Measurements from ENCODE around the gene PIP4K2C.
"Not testable (repeated sequence)": the region's sequence is repeated elsewhere in the genome, so short reads cannot be mapped to it uniquely, and the experiment has no call there.

The PIP4K2C gene

GRCh38 chr12:57611108-57611826 lies 20.3 kb downstream of the PIP4K2C start, which contains the start of gene ARHGEF25:
Gene ARHGEF25 (plus strand): TSS chr12:57611435. CDS start chr12:57611895, 460 bp downstream.
- DNase-seq: peak; percentile 37

DNA sequence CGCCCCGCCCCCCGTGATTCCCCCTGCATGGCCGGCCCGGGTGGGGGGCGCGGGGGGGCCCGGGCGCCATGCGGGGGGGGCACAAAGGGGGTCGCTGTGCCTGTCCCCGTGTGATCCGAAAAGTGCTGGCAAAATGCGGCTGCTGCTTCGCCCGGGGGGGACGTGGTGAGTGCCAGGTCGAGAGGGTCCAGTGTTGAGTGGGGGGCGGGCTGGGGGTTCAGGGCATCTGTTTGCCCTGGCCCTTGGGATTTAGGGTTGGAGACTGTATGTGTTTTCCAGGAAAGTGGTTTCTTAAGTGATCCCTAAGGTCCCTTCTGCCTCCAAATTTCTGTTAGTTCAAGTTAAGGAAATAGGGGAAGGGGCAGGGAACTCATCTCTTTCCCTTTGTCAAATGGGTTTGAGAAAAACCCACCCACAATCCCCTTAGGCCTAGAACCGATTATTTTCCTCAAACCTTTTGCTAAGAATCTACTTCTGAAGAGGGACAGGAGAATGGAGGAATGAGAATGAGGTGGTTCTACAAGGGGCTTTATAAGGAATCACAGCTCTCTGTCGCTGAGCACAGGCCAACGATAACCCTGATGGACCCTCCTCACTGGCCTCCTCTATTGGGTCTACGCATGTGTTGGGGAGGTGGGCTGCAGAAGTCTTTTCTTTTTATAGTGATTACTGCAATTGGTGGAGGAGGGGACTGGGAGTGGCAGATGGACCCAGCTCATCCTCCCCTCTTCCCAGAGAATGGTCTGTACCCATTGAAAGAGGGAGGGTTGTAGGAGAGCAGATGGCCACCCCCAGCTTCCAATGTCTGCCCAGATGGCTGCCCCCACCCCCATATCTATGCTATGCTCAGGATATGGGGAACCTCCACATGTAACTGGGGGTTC lies 21.1 kb downstream of the PIP4K2C start:
- DNase-seq: no peak

DNA sequence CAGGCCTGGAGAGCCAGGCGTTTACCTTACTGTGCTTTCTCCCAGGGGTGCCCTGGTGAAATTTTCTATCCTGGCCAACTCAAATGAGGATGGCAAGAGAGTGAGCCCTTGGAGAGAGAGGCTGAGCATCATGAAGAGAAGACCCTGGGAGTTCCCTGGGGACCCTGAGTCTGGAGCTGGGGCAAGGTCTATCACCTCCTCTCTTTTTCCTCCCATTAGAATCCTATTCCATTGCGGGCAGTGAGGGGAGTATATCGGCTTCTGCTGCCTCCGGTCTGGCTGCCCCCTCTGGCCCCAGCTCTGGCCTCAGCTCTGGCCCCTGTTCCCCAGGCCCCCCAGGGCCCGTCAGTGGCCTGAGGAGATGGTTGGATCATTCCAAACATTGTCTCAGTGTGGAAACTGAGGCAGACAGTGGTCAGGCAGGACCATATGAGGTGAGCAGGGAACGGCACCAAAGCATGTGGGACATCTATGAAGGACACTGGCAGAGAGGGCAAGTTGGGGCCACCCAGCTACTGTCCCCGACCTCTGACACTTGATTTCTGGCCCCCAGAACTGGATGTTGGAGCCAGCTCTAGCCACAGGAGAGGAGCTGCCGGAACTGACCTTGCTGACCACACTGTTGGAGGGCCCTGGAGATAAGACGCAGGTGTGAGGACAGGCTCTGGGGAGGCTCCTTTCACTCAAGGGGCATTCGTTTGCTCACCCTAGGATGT lies 21.9 kb downstream of the PIP4K2C start:
- no peak for DNase-seq

GRCh38 chr12:57613427-57614109 lies 22.6 kb downstream of the PIP4K2C start:
- no peak for DNase-seq

GRCh38 chr12:57614178-57614947 lies 23.4 kb downstream of the PIP4K2C start:
- DNase-seq: no peak

DNA sequence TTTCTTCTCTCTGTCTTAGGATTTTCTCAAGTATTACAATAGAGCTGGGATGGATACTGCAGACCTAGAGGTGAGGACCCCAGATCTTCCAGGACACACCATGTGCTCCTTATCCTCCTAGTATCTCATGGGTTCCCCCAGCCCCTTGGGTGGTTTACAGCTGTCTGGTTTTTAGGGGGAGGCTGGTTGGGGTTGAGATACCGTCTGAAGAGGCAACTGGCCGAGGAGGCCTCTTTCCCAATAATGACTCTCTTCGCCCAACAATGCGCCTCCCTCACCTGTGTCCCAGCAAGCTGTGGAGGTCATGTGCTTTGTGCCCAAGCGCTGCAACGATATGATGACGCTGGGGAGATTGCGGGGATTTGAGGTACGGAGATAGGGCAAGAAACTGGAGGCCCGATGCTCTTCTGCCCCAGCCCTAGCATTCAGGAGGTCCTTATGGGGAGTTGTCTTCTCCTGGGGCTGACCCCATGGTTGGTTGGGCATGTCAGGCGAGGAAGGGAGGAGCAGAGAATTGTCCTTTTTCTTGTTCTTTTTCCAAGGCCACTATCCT lies 24.0 kb downstream of the PIP4K2C start:
- DNase-seq: no peak

DNA sequence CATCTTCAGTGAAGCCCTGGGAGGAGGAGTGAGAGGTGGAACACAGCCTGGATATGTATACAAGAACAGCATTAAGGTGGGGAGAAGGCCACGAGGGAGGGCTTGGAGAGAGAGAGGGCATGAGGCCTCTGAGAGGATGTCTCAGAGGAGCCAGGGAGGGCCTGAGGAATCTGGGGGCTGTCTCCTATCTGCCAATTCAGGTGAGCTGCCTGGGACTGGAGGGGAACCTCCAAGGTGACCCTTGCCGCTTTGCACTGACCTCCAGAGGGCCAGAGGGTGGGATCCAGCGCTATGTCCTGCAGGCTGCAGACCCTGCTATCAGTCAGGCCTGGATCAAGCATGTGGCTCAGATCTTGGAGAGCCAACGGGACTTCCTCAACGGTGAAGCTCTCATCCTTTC lies 24.6 kb downstream of the PIP4K2C start:
- DNase-seq: no peak

GRCh38 chr12:57616383-57617101 lies 25.6 kb downstream of the PIP4K2C start:
- DNase-seq: no peak

DNA sequence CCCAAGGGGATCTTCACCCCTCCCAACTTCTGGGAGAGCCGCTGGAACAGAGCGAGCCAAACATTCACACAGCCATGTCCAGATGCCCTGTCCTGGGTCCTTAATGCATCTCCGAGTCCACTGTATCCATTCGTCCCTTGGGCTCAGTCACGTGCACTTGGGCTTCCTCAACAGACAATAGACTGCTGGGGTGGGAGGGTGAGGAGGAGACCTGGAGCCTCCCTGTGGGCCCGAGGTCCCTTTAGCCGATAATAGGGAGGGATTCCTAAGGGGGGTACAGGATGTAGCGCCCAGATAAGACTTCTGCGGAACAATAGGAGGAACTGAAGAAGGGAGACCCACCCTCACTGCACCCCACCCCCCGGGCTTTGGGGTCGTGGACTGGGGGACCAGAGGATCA lies 26.9 kb downstream of the PIP4K2C start:
- DNase-seq: no peak

DNA sequence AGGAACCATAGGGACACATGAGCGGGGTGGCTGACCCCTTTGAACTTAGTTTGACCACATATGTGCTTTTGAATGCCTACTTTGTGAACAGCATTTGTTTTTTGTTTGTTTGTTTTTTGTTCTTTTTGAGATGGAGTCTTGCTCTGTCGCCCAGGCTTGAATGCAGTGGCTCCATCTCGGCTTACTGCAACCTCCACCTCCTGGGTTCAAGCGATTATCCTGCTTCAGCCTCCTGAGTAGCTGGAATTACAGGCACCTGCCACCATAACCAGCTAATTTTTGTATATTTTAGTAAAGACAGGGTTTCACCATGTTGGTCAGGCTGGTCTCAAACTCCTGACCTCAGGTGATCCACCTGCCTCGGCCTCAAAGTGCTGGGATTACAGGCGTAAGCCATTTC lies 27.4 kb downstream of the PIP4K2C start:
- not testable (repeated sequence) for DNase-seq

DNA sequence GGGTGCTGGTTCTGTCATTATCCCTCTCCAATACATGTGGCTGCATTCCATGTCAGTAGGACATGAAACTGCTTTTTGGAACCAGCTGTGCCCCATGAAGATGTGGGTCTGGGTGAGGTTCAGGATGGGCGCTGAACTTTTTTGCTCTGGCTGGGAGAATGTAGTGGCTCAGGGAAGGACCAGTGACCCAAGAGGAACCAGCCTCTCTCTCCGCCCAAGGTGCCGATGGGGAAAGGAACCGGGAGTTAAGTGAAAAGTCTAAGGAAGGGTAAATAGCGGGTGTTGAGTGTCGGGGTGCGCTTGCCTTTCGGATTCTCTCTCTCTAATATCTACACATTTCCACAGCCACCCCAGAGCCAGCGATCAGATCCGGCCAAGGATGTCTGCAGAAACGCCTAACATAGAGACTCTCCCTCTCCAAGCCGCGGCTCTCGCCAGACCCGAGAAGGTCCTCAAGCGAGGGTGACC lies 28.0 kb downstream of the PIP4K2C start:
- DNase-seq: no peak

- DNase-seq: no peak
These were observed 28.6 kb downstream of the PIP4K2C start for GRCh38 chr12:57619434-57620244.

- no peak for DNase-seq
These were observed 29.4 kb downstream of the PIP4K2C start for GRCh38 chr12:57620245-57620935.

- no peak for DNase-seq
These were observed 30.0 kb downstream of the PIP4K2C start for GRCh38 chr12:57620936-57621496.

GRCh38 chr12:57621497-57622292 lies 30.7 kb downstream of the PIP4K2C start:
- DNase-seq: peak in 1 of 2 donors; percentile 24

- DNase-seq: no peak
These were observed 31.6 kb downstream of the PIP4K2C start for GRCh38 chr12:57622293-57623245.

- no peak for DNase-seq
These were observed 32.4 kb downstream of the PIP4K2C start for GRCh38 chr12:57623385-57623784.

All from hippocampal formation (tissue), 2 donors.